ENCODE data around the gene PHC3. TPM values are rescaled to one million over a fixed set of nuclear protein-coding genes. Genes with fewer than 3 reads are reported as not detected.

PHC3 gene
- total RNA-seq, 1 experiment from 2014 or later, result 29.8 TPM

GRCh38 chr3:170083343-170083742 is 98.2 kb downstream of the PHC3 start:
- Histone ChIP-seq H3K4me1 (peaks cover 6% of the 10 kb centered on the region; the same call in 1 of the 2 replicates), H3K36me3 (peaks cover 36% of the 10 kb centered on the region), H3K9me3 (replicated peaks) (no peaks in the 10 kb centered on the region), H3K27ac (no peak overlapping the region), H3K27me3 (no peaks in the 10 kb centered on the region), H3K4me3 (no peak overlapping the region)
- no peak for DNase-seq

GRCh38 chr3:170081079-170081741 is 100.3 kb downstream of the PHC3 start:
- Histone ChIP-seq H3K36me3 (peaks cover 15% of the 10 kb centered on the region), H3K27me3 (no peaks in the 10 kb centered on the region), H3K9me3 (replicated peaks) (no peaks in the 10 kb centered on the region), H3K4me3 (no peak overlapping the region), H3K4me1 (peaks cover 6% of the 10 kb centered on the region; the same call in 1 of the 2 replicates), H3K27ac (no peak overlapping the region)
- no peak for DNase-seq

DNA sequence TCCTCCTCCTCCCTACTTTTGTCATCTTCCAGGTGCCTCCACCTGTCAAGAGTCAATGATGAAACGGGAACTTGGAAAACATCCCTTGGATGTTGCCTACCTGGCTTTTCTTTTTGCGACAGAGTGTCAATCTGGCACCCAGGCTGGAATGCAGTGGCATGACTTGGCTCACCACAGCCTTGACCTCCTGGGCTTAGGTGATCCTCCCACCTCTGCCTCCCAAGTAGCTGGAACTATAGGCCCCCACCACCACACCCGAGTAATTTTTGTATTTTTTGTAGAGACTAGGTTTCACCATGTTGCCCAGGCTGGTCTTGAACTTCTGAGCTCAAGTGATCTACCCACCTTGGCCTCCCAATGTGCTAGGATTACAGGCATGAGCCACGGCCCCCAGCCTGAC is 100.9 kb downstream of the PHC3 start:
- Histone ChIP-seq H3K27ac (no peak overlapping the region), H3K4me3 (no peak overlapping the region), H3K27me3 (no peaks in the 10 kb centered on the region), H3K9me3 (replicated peaks) (no peaks in the 10 kb centered on the region), H3K36me3 (peaks cover 9% of the 10 kb centered on the region), H3K4me1 (peaks cover 6% of the 10 kb centered on the region; the same call in 1 of the 2 replicates)
- DNase-seq, result no peak

DNA sequence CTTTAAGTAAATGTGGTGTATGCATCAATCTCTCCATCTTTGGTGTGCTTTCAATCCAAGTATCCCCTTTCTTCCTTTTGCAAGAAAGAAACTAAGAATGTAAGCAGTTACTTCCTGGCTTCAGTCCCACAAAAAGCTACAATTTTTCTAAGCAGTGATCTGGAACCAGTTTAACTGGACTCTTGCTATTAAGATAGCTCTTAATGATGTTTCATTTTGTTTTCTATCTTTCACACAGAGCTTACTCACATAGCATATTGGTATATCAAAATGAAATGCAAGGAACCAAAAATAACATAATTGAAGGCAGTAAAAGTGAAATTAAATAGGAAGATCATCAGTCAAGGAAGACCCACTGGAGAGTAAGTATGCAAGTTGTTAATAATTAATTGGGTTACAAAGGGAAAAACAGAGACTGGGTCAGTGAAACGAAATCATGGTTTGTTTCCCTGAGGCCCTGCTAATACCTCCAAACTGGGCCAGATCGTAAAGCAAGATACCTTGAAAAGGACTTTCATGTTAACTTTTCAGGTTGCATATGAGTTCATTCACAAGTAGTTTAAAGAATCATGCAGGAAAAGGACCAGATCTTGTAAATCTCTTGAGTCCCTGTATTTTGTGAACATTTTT is 101.9 kb downstream of the PHC3 start:
- H3K27me3 ChIP-seq, result no peaks in the 10 kb centered on the region
- peaks cover 6% of the 10 kb centered on the region; the same call in 1 of the 2 replicates for H3K4me1 ChIP-seq
- no peak overlapping the region for H3K4me3 ChIP-seq
- no peaks in the 10 kb centered on the region for H3K9me3 ChIP-seq (replicated peaks)
- H3K27ac ChIP-seq, result no peak overlapping the region
- peaks cover 1% of the 10 kb centered on the region; the same call in 1 of the 2 replicates for H3K36me3 ChIP-seq
- DNase-seq, result no peak

GRCh38 chr3:170078620-170079281 is 102.8 kb downstream of the PHC3 start:
- Histone ChIP-seq H3K36me3 (no peaks in the 10 kb centered on the region), H3K9me3 (replicated peaks) (no peaks in the 10 kb centered on the region), H3K27me3 (no peaks in the 10 kb centered on the region), H3K27ac (no peak overlapping the region), H3K4me1 (peaks cover 6% of the 10 kb centered on the region; the same call in 1 of the 2 replicates), H3K4me3 (no peak overlapping the region)
- DNase-seq, result peak; percentile 33 to 66

DNA sequence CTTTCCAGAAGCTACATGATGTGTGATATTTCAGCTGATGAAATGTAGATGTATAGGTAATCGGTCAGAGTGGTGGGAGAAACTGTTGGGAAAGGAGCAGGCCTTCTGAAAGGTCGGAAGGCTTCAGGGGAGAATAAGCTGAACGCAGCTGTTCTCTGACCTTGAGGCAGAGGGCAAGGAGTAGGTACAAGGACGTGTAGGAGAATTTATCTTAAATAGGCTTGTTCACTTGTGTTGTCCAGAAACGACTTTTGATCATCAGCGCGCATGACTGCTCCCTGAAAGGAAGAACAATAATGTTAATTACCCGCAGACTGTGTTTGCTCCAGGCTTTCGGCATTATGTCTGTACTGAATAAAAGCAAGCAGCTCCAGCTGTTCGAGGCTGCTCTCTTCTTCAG is 104.2 kb downstream of the PHC3 start:
- no peaks in the 10 kb centered on the region for H3K27me3 ChIP-seq
- no peaks in the 10 kb centered on the region for H3K36me3 ChIP-seq
- no peaks in the 10 kb centered on the region for H3K9me3 ChIP-seq (replicated peaks)
- no peak overlapping the region for H3K4me3 ChIP-seq
- DNase-seq, result no peak
- H3K27ac ChIP-seq, result no peak overlapping the region
- H3K4me1 ChIP-seq, result peaks cover 6% of the 10 kb centered on the region; the same call in 1 of the 2 replicates

DNA sequence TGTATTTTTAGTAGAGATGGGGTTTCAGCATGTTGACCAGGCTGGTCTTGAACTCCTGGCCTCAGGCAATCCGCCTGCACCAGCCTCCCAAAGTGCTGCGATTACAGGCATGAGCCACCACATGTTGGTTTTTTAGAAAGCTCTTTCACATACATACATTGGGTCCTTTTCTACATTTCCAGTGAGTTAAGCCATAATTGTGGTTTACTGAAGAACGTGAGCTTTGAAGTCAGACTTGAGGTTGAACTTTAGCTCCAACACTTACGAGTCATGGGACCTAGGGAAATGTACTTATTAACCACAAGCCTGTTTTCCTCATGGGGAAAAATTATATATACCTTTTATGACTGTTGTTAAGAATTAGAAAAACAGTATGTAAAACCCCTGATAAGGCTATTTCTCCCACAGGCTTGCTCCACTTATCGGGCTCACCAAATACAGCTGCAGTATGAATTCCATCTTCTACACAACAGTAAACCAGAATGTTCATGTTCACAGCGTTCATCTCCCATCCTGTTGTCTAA is 104.8 kb downstream of the PHC3 start:
- no peaks in the 10 kb centered on the region for H3K27me3 ChIP-seq
- H3K9me3 ChIP-seq (replicated peaks), result no peaks in the 10 kb centered on the region
- no peak for DNase-seq
- H3K4me1 ChIP-seq, result peaks cover 6% of the 10 kb centered on the region; the same call in 1 of the 2 replicates
- H3K4me3 ChIP-seq, result no peak overlapping the region
- H3K36me3 ChIP-seq, result no peaks in the 10 kb centered on the region
- no peak overlapping the region for H3K27ac ChIP-seq

DNA sequence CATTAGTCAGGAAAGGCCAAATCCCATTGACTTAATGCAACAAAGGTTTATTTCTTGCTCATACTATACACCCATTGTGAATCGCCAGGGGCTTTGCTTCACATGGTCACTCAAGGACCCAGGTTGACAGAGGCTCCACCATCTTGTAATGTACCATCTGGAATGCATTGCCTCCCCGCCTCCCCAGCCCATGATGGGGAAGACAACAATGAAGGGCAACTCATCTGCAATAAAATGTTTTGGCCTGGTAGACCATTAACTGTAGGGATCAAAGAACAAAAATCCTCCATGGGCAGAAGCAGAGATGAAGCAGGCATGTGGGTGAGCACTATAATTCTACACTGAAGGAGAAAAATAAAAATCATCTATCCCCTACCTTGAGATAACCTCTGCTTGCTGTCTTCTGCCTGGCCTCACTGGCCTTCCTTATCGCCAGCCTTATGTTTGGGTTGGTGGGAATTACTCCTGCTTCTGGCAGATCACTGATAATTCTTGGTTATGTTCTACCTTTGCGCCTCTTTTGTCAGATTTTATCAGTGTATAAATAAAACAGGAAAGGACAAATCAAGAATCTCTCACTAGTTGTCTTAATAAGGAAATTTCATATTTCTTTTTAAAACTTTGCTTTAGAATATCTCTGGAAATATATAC is 106.0 kb downstream of the PHC3 start:
- no peaks in the 10 kb centered on the region for H3K9me3 ChIP-seq (replicated peaks)
- no peaks in the 10 kb centered on the region for H3K36me3 ChIP-seq
- H3K27me3 ChIP-seq, result no peaks in the 10 kb centered on the region
- H3K4me3 ChIP-seq, result no peak overlapping the region
- no peak for DNase-seq
- H3K4me1 ChIP-seq, result peaks cover 6% of the 10 kb centered on the region; the same call in 1 of the 2 replicates
- no peak overlapping the region for H3K27ac ChIP-seq

GRCh38 chr3:170064108-170064507 is 117.4 kb downstream of the PHC3 start:
- H3K4me1 ChIP-seq, result no peaks in the 10 kb centered on the region
- DNase-seq, result no peak
- no peaks in the 10 kb centered on the region for H3K36me3 ChIP-seq
- no peak overlapping the region for H3K4me3 ChIP-seq
- no peak overlapping the region for H3K27ac ChIP-seq
- no peaks in the 10 kb centered on the region for H3K9me3 ChIP-seq (replicated peaks)
- no peaks in the 10 kb centered on the region for H3K27me3 ChIP-seq

- no peak for DNase-seq
- Histone ChIP-seq H3K27ac (no peak overlapping the region), H3K27me3 (no peaks in the 10 kb centered on the region), H3K9me3 (replicated peaks) (no peaks in the 10 kb centered on the region), H3K4me1 (no peaks in the 10 kb centered on the region), H3K4me3 (no peak overlapping the region), H3K36me3 (no peaks in the 10 kb centered on the region)
These were observed 117.8 kb downstream of the PHC3 start for GRCh38 chr3:170063691-170064090.

DNA sequence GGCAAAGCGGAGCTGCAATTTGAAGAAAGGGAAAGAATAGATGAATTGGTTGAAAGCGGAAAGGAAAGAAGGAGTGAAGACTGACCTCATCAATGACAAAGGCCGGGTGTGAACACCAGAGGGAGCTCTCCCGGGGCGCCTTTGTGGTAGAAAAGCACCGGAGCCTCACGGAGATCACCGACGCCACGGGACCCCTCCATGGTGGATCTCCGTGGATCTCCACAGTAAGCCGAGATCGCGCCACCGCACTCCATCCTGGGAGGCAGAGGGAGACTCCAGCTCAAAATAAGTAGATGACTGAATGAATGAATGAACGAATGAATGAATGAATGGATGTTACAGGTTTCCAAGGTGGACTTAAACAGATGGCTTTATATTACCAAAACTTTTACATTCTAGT is 118.8 kb downstream of the PHC3 start:
- DNase-seq, result no peak
- Histone ChIP-seq H3K9me3 (replicated peaks) (no peaks in the 10 kb centered on the region), H3K36me3 (no peaks in the 10 kb centered on the region), H3K27ac (no peak overlapping the region), H3K27me3 (no peaks in the 10 kb centered on the region), H3K4me1 (no peaks in the 10 kb centered on the region), H3K4me3 (no peak overlapping the region)

- Histone ChIP-seq H3K27ac (no peak overlapping the region), H3K4me3 (no peak overlapping the region), H3K27me3 (no peaks in the 10 kb centered on the region), H3K36me3 (no peaks in the 10 kb centered on the region), H3K4me1 (no peaks in the 10 kb centered on the region), H3K9me3 (replicated peaks) (no peaks in the 10 kb centered on the region)
- DNase-seq, result no peak
These were observed 119.5 kb downstream of the PHC3 start for GRCh38 chr3:170062068-170062467.

DNA sequence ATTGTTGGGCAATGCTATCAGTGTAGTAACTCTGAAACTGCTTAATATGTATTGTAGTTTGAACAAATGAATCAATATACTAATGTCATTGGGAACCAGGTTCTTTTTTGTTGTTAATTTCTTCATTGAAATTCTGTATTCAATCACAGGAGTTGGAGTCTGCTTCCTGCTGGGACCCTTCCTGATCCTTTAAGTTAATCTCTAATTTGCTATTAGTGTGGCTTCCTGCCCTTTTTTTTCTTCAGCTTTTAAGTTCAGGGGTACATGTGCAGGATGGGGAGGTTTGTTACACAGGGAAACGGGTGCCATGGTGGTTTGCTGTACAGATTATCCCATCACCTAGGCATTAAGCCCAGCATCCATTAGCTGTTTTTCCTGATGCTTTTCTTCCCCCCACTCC is 122.1 kb downstream of the PHC3 start:
- no peaks in the 10 kb centered on the region for H3K27me3 ChIP-seq
- no peaks in the 10 kb centered on the region for H3K4me1 ChIP-seq
- no peak for DNase-seq
- no peaks in the 10 kb centered on the region for H3K36me3 ChIP-seq
- H3K27ac ChIP-seq, result no peak overlapping the region
- H3K4me3 ChIP-seq, result no peak overlapping the region
- no peaks in the 10 kb centered on the region for H3K9me3 ChIP-seq (replicated peaks)

- no peak overlapping the region for H3K27ac ChIP-seq
- no peak for DNase-seq
- H3K4me3 ChIP-seq, result no peak overlapping the region
- no peaks in the 10 kb centered on the region for H3K27me3 ChIP-seq
- no peaks in the 10 kb centered on the region for H3K4me1 ChIP-seq
- H3K36me3 ChIP-seq, result no peaks in the 10 kb centered on the region
- no peaks in the 10 kb centered on the region for H3K9me3 ChIP-seq (replicated peaks)
These were observed 123.4 kb downstream of the PHC3 start for GRCh38 chr3:170058127-170058526.

DNA sequence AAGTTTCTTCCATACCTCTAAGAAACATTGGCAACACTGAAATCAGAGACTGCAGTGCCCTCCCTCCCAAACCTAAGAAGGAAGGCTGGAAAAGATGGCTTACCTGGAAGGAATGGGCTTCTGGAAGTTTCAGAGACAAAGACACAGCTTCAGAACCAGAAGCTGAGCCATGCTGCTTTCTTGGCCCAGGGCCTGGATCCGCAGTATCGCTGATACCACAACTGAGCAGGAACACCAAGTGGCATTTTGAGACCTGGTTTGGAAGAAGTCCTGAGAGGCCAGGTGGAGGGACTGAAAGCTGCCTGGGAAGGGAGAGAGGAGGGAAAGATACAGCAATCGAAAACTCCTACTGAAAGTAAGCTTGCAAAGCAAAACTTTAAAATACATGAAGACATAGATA is 124.0 kb downstream of the PHC3 start:
- Histone ChIP-seq H3K9me3 (replicated peaks) (no peaks in the 10 kb centered on the region), H3K36me3 (no peaks in the 10 kb centered on the region), H3K27me3 (no peaks in the 10 kb centered on the region), H3K4me3 (no peak overlapping the region), H3K4me1 (no peaks in the 10 kb centered on the region), H3K27ac (no peak overlapping the region)
- no peak for DNase-seq

All from SJCRH30 (cell line).